Right renal cortex interstitium (tissue), 3 donors: ENCODE results near the gene WNK2. TPM values are rescaled to one million over a fixed set of nuclear protein-coding genes. Genes with fewer than 3 reads are reported as not detected.

Experiments used
- DNase-seq, 3 donors: peaks; one replicate each; pipeline ENCODE4 v3.0.0-alpha.2; 2013; ENCODE audit warnings: low read depth in 3 of 3, low spot score in 2 of 3
- polyA plus RNA-seq, 3 donors: library from polyadenylated mRNA; unstranded; fragments of 120-200 nt; gene quantifications; one replicate each; pipeline ENCODE4 v1.2.1, GENCODE V29; 2013; ENCODE audit not compliant: insufficient read length in 3 of 3

The WNK2 gene
- polyA plus RNA-seq, 3 donors: 14.5 to 16.0 (median 15.1) TPM

DNA sequence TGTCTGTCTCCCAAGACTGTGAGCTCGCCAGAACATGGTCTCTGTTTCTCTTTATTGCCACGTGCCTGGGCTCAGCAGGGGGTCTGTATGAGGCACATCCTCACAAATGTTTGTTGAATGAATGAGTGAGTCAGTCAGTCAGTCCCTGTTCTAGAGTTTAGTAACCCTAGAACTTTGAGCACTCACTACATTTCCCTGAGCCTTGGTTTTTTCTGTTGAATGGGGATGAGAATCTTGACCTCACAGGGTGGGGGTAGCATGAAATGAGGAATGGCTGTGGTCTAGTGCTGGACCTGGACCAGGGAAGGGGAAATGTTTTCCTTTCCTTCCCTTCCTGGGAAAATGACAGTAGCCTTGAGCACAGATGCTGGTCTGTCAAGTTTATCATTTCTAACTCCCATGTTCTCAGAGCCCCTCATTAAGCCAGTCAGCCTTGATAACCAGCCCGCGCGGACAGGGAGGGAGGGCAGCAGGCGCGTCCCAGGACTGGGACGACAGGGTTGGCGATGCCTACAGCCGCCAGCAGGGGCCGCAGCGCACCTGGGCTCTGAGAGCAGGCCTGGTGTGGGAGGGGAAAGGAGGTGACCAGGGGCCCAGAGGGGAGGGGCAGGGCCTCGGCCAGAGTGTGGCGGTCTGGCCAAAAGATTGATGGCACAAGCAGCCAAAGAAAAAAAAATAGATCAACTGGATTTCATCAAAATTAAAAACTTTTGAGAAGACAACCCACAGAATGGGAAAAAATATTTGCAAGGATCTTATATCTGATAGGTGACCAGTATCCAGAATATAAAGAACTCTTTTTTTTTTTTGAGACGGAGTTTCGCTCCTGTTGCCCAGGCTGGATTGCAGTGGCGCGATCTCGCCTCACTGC is 24.1 kb upstream of the WNK2 start:
- DNase-seq: peak; percentile 60 to 80 (median 70)

- DNase-seq: no peak
Observed at GRCh38 chr9:93161786-93162562, 22.0 kb upstream of the WNK2 start.

DNA sequence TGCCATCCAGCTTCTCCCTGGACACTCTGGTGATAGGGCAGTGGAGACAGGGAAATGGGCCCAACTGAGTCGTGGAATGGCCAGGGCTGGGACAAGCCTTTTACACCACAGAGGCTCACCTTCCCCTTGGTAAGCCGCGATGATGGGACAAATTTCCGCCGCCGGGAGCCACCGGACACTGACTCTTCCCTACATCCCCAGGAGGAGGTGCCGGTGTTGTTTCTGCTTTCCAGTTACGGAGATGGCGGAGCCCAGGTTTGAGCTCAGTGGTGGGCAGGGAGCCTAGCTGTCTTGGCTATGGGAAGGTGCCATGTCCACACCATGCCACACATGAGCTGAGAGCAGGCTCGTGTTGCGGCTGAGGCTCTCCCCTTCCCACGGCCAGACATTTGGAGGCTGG is 19.9 kb upstream of the WNK2 start:
- DNase-seq: no peak

GRCh38 chr9:93166699-93167098 is 17.2 kb upstream of the WNK2 start:
- no peak for DNase-seq

- no peak for DNase-seq
Observed at GRCh38 chr9:93167185-93167584, 16.8 kb upstream of the WNK2 start.

GRCh38 chr9:93167838-93168237 is 16.1 kb upstream of the WNK2 start:
- DNase-seq: no peak

DNA sequence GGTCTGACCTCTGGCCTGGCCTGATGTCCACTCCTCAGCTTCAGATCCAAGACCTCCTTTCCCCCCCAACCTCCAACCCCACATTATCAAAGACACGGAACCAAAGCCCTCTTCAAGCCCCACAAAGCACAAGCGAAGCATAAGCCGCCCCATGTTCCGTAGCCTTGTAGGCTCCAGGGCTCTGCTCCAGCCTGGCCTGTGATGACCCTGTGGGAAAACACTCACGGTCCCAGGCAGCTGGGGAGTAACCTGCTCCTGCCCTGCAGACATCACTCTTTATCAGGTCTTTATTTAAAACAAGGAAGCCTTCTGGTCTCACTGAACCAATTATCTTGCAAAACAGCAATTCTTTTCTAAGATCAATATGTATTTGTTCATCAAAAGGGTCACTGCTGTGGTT is 15.4 kb upstream of the WNK2 start:
- DNase-seq: no peak

- no peak for DNase-seq
Observed at GRCh38 chr9:93169444-93169843, 14.5 kb upstream of the WNK2 start.

DNA sequence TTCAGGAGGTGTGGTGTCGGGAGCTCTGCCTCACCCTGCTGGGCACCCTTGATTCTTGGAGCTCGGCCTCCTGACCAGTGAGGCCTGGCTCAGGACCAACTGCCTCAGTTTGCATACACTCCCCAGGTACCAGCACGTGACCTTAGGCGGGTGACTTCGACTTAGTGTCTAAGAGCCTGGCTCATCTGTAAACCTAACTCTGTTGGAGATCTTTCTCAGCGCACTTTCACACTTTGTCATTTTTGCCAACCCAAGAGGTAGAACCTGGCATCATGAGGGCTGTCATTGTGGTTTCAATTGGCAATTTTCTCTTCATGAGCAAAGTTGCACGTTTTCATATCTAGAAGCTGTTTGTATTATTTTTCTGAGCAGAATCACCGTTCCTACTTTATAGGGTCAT is 13.4 kb upstream of the WNK2 start:
- no peak for DNase-seq

DNA sequence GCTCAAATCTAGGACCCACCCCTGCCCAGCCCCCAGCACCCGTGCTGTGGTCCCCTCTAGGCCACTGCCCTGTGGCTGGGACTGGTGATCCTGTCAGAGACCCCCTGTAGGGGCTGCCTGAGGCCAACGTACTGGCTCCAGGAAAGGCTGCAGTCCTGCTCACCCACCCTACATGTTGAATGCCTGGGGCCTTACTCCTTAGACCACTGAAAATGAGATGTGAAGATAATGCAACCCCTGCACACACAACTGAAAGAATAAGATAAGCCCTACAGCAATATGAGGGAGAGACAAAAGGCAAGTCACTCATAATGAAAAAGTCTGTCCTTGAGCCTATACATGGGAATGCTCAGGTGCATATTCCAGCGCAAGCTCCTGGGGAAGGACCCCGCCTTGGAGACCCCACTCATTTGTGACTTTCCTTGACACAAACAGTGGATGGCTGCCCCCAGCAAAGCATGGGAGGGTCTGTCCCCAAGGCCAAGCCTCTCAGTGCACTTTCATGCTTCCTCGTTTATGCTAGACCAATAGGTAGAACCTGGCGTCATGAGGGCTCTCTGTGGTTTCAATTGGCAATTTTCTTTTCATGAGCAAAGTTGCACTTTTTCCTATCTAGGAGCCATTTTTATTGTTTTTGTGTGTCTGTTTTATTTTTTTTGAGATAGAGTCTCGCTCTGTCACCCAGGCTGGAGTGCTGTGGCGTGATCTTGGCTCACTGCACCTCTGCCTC is 12.5 kb upstream of the WNK2 start:
- no peak for DNase-seq

DNA sequence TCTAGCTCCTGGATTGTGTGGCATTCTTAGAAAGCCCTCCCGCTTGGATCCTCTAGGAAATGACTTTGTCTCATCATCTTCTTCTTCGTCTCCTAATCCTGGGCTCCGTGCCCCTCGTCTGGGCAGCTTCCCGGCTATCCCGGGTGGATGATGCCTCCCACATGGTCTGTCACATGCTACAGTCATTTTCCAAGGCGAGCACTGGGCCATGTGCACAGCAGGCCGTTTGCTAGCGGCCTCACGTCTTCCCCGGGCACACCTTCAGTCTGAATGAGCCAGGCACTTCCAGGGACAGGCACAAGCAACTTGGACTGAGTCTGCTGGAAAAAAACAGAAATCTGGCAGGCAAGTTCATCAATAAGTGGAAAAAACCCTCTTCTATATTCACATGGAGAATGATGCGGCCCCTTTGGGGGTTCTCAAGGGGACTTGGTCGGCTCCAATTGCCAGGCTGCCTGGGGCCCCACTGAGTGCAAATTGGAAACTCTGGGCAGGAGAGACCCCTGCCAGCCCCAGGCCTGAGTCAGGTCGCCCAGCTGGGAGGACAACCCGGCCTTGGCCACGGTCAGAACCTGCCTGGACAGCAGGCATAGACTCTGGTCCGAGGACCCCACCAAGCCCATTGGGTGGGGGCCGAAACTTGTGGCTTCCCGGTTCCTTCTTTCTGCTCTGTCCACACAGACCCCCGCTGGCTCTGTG is 11.1 kb upstream of the WNK2 start:
- no peak for DNase-seq

GRCh38 chr9:93173365-93174051 is 10.4 kb upstream of the WNK2 start:
- no peak for DNase-seq

- DNase-seq: no peak
Observed at GRCh38 chr9:93174976-93175375, 9.0 kb upstream of the WNK2 start.

GRCh38 chr9:93177676-93178075 is 6.3 kb upstream of the WNK2 start:
- no peak for DNase-seq

- DNase-seq: no peak
Observed at GRCh38 chr9:93178851-93179786, 4.8 kb upstream of the WNK2 start.

DNA sequence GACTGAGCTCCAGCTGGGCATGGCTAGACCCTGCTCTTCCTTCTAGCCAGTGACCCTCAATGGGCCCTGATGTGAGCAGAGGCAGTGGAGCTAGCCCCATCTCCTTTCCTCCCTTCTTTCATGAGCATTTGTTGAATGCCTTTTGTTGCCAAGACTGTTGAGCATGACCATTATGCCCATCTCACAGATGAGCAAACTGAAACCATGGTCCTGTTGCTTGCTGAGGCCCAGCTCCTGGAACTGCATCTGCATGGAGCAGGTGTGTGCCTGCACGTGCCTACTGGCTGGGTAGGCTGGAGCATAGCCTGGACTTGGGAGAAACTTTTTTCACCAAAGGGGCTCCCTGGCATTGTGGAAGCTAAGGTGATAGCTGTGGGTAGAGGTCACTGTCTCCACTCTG is 3.0 kb upstream of the WNK2 start:
- DNase-seq: no peak

- no peak for DNase-seq
Observed at GRCh38 chr9:93181672-93182435, 2.1 kb upstream of the WNK2 start.

DNA sequence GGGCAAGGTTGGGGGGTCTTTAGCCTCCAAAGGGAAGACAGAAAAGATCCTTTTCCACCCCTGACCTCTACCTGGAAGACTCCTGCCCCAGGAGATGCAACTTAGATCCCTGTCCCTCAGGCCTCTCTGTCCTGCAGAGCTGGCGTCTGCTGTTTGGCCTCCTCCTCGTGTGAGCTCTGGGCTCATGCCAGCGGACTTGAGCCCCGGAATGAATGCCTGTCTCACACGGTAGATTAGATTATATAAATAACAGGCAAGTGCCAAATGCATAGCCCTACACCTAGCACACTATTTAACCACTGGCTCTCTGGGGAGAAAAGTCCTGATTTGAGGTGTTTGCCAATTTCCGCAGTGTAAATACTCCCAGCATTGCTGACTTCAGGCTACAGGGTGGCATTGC is 1.4 kb upstream of the WNK2 start:
- DNase-seq: no peak
